ENCODE measurements around the gene DOK5. TPM values are rescaled to one million over a fixed set of nuclear protein-coding genes. Genes with fewer than 3 reads are reported as not detected.
A peak's percentile ranks its signal among the peaks of the same experiment; 100 is the strongest.

The DOK5 gene
- total and polyA plus RNA-seq, 9 of the 15 experiments (the other 6 are each of a cell fraction or from before 2014, with no cell fraction given): not detected

DNA sequence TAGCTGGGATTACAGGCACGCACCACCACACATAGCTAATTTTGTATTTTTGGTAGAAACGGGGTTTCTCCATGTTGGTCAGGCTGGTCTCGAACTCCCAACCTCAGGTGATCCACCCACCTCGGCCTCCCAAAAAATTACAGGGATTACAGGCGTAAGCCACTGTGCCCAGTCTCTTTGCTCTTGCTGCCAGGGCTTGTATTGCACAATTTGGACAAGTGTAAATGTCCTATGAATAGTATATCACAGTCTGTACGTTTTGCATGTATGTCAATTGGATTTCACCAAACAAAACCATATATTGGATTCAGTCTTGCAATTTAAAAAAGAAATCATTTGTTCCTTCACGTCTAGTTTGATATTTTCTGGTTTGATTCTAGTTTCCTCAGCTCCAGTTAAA, 2.1 kb upstream of the DOK5 start:
- intact Hi-C loops (cut with micrococcal nuclease) (no loop called here), in situ Hi-C loops (cut with MboI) (no loop called here)
- no peak overlapping the region for H3K27ac ChIP-seq (ENCODE audit: extremely low read depth, low read depth, low read length)
- ATAC-seq (no peak), DNase-seq (ENCODE audit: extremely low read depth in 1 of 4, low spot score in 3 of 4) (no peak), FAIRE-seq (no peak)
- TF ChIP-seq ZBTB11 (CRISPR knock-in tag; IDR thresholded peaks at IDR 0.05): peak in 1 of 3 experiments; percentile 82; a peak in 2 of 6 replicates
- TF ChIP-seq, protein P1, sequence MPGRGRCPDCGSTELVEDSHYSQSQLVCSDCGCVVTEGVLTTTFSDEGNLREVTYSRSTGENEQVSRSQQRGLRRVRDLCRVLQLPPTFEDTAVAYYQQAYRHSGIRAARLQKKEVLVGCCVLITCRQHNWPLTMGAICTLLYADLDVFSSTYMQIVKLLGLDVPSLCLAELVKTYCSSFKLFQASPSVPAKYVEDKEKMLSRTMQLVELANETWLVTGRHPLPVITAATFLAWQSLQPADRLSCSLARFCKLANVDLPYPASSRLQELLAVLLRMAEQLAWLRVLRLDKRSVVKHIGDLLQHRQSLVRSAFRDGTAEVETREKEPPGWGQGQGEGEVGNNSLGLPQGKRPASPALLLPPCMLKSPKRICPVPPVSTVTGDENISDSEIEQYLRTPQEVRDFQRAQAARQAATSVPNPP (IDR thresholded peaks at IDR 0.05; ENCODE audit: borderline replicate concordance, insufficient read depth, insufficient read length): no peak
- H3K4me3 ChIP-seq: no peak overlapping the region
- no peaks in the 10 kb centered on the region for H3K36me3 ChIP-seq (ENCODE audit: control insufficient read depth, insufficient read depth, low read length)
- H3K79me2 ChIP-seq (ENCODE audit: control insufficient read depth, insufficient read depth, low read length): no peaks in the 10 kb centered on the region
- no peaks in the 10 kb centered on the region for H3K9me3 ChIP-seq (replicated peaks; ENCODE audit: control insufficient read depth, insufficient read depth, low read depth, low read length)
- no peak overlapping the region for H2AFZ ChIP-seq (ENCODE audit: low read depth, low read length)
- H3K9me1 ChIP-seq (ENCODE audit: control insufficient read depth, insufficient read depth, low read length): no peaks in the 10 kb centered on the region
- ChIA-PET POLR2A (no interaction called here), CTCF (ENCODE audit: low intra/inter-chr PET ratio) (no interaction called here)
- no peak overlapping the region for H3K9ac ChIP-seq (ENCODE audit: insufficient read depth in 1 of 2, low read depth in 2 of 2, low read length in 2 of 2)
- H3K27me3 ChIP-seq (ENCODE audit: control insufficient read depth in 2 of 2, insufficient read depth in 2 of 2, low read length in 2 of 2): no peaks in the 10 kb centered on the region
- H3K4me2 ChIP-seq (ENCODE audit: insufficient read depth, low read length): no peak overlapping the region
- H4K20me1 ChIP-seq (replicated peaks; ENCODE audit: control insufficient read depth, insufficient read depth, low read length): no peaks in the 10 kb centered on the region
- WGBS (ENCODE audit: insufficient coverage, low coverage, missing lambda C conversion rate): 1% methylated on average over 7 of the region's 7 CpGs
- BruUV-seq (replicated peaks): no TSS peak
- H3K4me1 ChIP-seq (replicated peaks in 1 of 2; ENCODE audit: control insufficient read depth in 2 of 2, insufficient read depth in 2 of 2, low read length in 2 of 2): no peaks in the 10 kb centered on the region

Measured in K562 (cell line).